GM21526 (cell line): ENCODE data around the gene SUSD2.
"Not testable (repeated sequence)": the region's sequence is repeated elsewhere in the genome, so short reads cannot be mapped to it uniquely, and the experiment has no call there.

Source experiments
- ATAC-seq: cut with Tn5 transposase; IDR thresholded peaks from one replicate; pipeline ENCODE4 v1.9.1; 2021; ENCODE audit warnings: moderate library complexity; ENCODE audit not compliant: unreplicated experiment, low FRiP score

Gene SUSD2

GRCh38 chr22:24181088-24181995 lies at the start of gene SUSD2:
SUSD2 (plus strand) TSS chr22:24181487; CDS start chr22:24181520, 33 bp downstream.
- no peak for ATAC-seq

GRCh38 chr22:24133187-24133965 lies 47.9 kb upstream of the SUSD2 start:
- no peak for ATAC-seq

GRCh38 chr22:24134090-24134846 lies 47.0 kb upstream of the SUSD2 start:
- ATAC-seq = no peak

- not testable (repeated sequence) for ATAC-seq
Measured at GRCh38 chr22:24136533-24136932, 44.8 kb upstream of the SUSD2 start.

GRCh38 chr22:24137595-24137994 lies 43.7 kb upstream of the SUSD2 start:
- ATAC-seq = no peak

GRCh38 chr22:24138649-24139420 lies 42.5 kb upstream of the SUSD2 start:
- ATAC-seq = no peak

- no peak for ATAC-seq
Measured at GRCh38 chr22:24140357-24140756, 40.9 kb upstream of the SUSD2 start.

GRCh38 chr22:24141586-24141985 lies 39.7 kb upstream of the SUSD2 start:
- no peak for ATAC-seq

GRCh38 chr22:24142241-24142640 lies 39.0 kb upstream of the SUSD2 start:
- no peak for ATAC-seq

- no peak for ATAC-seq
Measured at GRCh38 chr22:24142831-24143230, 38.5 kb upstream of the SUSD2 start.

- ATAC-seq = no peak
Measured at GRCh38 chr22:24144056-24144777, 37.1 kb upstream of the SUSD2 start.

- no peak for ATAC-seq
Measured at GRCh38 chr22:24144778-24145085, 36.6 kb upstream of the SUSD2 start.

- no peak for ATAC-seq
Measured at GRCh38 chr22:24145446-24146193, 35.7 kb upstream of the SUSD2 start.

- ATAC-seq = no peak
Measured at GRCh38 chr22:24146194-24146616, 35.1 kb upstream of the SUSD2 start.

- no peak for ATAC-seq
Measured at GRCh38 chr22:24146791-24147353, 34.4 kb upstream of the SUSD2 start.

GRCh38 chr22:24147666-24148065 lies 33.6 kb upstream of the SUSD2 start:
- ATAC-seq = no peak

- no peak for ATAC-seq
Measured at GRCh38 chr22:24148266-24149197, 32.8 kb upstream of the SUSD2 start.
